Measurements from ENCODE around the gene MC2R. TPM values are rescaled to one million over a fixed set of nuclear protein-coding genes. Genes with fewer than 3 reads are reported as not detected.

MC2R gene
- total RNA-seq, 2 donors from 2014 or later, result not detected

GRCh38 chr18:13834496-13835015 lies 80.8 kb downstream of the MC2R start:
- no peak overlapping the region for H3K27ac ChIP-seq
- H3K4me1 ChIP-seq, result no peaks in the 10 kb centered on the region
- DNase-seq (ENCODE audit: low spot score), result no peak
- TF ChIP-seq, protein P1, sequence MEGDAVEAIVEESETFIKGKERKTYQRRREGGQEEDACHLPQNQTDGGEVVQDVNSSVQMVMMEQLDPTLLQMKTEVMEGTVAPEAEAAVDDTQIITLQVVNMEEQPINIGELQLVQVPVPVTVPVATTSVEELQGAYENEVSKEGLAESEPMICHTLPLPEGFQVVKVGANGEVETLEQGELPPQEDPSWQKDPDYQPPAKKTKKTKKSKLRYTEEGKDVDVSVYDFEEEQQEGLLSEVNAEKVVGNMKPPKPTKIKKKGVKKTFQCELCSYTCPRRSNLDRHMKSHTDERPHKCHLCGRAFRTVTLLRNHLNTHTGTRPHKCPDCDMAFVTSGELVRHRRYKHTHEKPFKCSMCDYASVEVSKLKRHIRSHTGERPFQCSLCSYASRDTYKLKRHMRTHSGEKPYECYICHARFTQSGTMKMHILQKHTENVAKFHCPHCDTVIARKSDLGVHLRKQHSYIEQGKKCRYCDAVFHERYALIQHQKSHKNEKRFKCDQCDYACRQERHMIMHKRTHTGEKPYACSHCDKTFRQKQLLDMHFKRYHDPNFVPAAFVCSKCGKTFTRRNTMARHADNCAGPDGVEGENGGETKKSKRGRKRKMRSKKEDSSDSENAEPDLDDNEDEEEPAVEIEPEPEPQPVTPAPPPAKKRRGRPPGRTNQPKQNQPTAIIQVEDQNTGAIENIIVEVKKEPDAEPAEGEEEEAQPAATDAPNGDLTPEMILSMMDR (IDR thresholded peaks at IDR 0.05), result no peak
- no peaks in the 10 kb centered on the region for H3K9me3 ChIP-seq
- no peaks in the 10 kb centered on the region for H3K27me3 ChIP-seq
- no peaks in the 10 kb centered on the region for H3K36me3 ChIP-seq
- H3K4me3 ChIP-seq, result no peak overlapping the region

Other genes with a start within 250 kb of the MC2R start
- 10 to 100 TPM; 31.8 to 40.8 TPM for gene FAM210A, start 189.0 kb downstream of the MC2R start, total RNA-seq
- 10 to 100 TPM; 22.2 to 28.9 TPM for gene RNMT, start 188.9 kb downstream of the MC2R start, total RNA-seq
- not detected for gene MC5R, start 91.4 kb downstream of the MC2R start, total RNA-seq
- 1 to 10 TPM; 1.7 to 3.3 TPM for gene ZNF519, start 216.9 kb upstream of the MC2R start, total RNA-seq